Breast epithelium (tissue), 4 donors: ENCODE results near the gene OXCT1. TPM values are rescaled to one million over a fixed set of nuclear protein-coding genes. Genes with fewer than 3 reads are reported as not detected.

ENCODE experiments used
- DNase-seq, 2 donors: peaks; one replicate each; pipeline ENCODE4 v3.0.0-alpha.2; 2019; ENCODE audit warnings: low spot score in 2 of 2
- H3K27ac ChIP-seq, 2 donors: fragments of 200-600 bp; sonication (generic) in 1 of 2; one replicate each; pipeline ENCODE4 v1.5.1; 2016 to 2019; ENCODE audit warnings: mild to moderate bottlenecking in 1 of 2
- H3K27me3 ChIP-seq, 2 donors: fragments of 200-600 bp; sonication (generic) in 1 of 2; one replicate each; pipeline versions ENCODE4 v1.5.1 to v1.6.0; 2017 to 2019; ENCODE audit warnings: control low read depth in 1 of 2, mild to moderate bottlenecking in 1 of 2
- H3K36me3 ChIP-seq: fragments of 200-600 bp; one replicate; pipeline ENCODE4 v1.5.1; 2019
- H3K4me1 ChIP-seq, 2 donors: fragments of 200-600 bp; sonication (generic); one replicate each; pipeline ENCODE4 v1.5.1; 2016 to 2019; ENCODE audit warnings: control low read depth in 1 of 2
- H3K4me3 ChIP-seq, 3 donors: fragments of 200-600 bp; sonication (generic); 1 replicate in 2 of 3; 2 replicates in 1 of 3; pipeline ENCODE4 v1.5.1; 2016 to 2019; ENCODE audit warnings: mild to moderate bottlenecking in 3 of 3, moderate library complexity in 2 of 3
- H3K9me3 ChIP-seq, 2 donors: fragments of 200-600 bp; sonication (generic) in 1 of 2; one replicate each; pipeline ENCODE4 v1.5.1; 2016 to 2019; ENCODE audit warnings: control low read depth in 1 of 2
- POLR2A ChIP-seq: fragments of 450-650 bp; IDR thresholded peaks from one replicate; pipeline ENCODE4 v1.6.1; 2016; ENCODE audit warnings: antibody characterized with exemption, mild to moderate bottlenecking, moderate library complexity
- POLR2AphosphoS5 ChIP-seq, 3 donors: sonication (generic); formaldehyde crosslinking; IDR thresholded peaks; one replicate each; pipeline ENCODE4 v1.6.1; 2017; ENCODE audit warnings: antibody characterized with exemption in 3 of 3
- intact Hi-C: fragments of 100-400 bp; cut with DNase I; formaldehyde crosslinking; loops from one replicate; pipeline ENCODE4 v1.15.1; 2023; ENCODE audit warnings: low total_unique reads
- total RNA-seq, 3 donors: library from RNA; depleted of rRNA; stranded (reverse); fragments of >200 nt; gene quantifications; one replicate each; pipeline ENCODE4 v1.1.0, GENCODE V29; 2016
- TF ChIP-seq, protein P1 (sequence below), 3 donors: fragments of 450-650 bp; IDR thresholded peaks; one replicate each; pipeline ENCODE4 v1.5.1; 2016 to 2017; ENCODE audit warnings: antibody characterized with exemption in 3 of 3, mild to moderate bottlenecking in 3 of 3, moderate library complexity in 3 of 3

The OXCT1 gene
- total RNA-seq, 3 donors from 2014 or later, result 19.3 to 49.4 (median 21.8) TPM

DNA sequence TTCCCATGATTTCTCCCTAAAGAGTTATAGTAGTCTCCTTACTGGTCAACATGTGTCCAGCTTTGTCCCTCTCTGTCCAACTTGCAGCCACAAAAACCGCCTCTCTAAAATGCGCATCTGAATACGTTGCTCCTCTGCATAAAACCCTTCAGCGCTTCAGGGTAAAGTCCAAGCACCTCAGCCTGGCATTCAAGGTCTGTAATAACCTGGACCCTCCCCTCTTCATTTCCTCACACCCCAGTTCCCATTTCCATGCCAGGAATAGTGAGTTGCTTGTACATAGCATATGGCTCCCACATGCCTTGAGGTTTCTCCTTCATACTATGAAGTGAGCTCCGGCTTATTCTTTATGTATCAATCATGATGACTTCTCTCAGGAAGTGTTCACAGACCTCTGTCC is 101.5 kb downstream of the OXCT1 start:
- H3K27me3 ChIP-seq, result no peaks in the 10 kb centered on the region
- TF ChIP-seq, protein P1, sequence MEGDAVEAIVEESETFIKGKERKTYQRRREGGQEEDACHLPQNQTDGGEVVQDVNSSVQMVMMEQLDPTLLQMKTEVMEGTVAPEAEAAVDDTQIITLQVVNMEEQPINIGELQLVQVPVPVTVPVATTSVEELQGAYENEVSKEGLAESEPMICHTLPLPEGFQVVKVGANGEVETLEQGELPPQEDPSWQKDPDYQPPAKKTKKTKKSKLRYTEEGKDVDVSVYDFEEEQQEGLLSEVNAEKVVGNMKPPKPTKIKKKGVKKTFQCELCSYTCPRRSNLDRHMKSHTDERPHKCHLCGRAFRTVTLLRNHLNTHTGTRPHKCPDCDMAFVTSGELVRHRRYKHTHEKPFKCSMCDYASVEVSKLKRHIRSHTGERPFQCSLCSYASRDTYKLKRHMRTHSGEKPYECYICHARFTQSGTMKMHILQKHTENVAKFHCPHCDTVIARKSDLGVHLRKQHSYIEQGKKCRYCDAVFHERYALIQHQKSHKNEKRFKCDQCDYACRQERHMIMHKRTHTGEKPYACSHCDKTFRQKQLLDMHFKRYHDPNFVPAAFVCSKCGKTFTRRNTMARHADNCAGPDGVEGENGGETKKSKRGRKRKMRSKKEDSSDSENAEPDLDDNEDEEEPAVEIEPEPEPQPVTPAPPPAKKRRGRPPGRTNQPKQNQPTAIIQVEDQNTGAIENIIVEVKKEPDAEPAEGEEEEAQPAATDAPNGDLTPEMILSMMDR (IDR thresholded peaks at IDR 0.05), result no peak
- TF ChIP-seq POLR2AphosphoS5 (IDR thresholded peaks at IDR 0.05) (no peak), POLR2A (no peak)
- no peak overlapping the region for H3K4me3 ChIP-seq
- DNase-seq, result no peak
- H3K27ac ChIP-seq, result no peak overlapping the region
- H3K36me3 ChIP-seq, result no peaks in the 10 kb centered on the region
- no peaks in the 10 kb centered on the region for H3K9me3 ChIP-seq
- H3K4me1 ChIP-seq, result no peaks in the 10 kb centered on the region
- intact Hi-C loops, result no loop called here

DNA sequence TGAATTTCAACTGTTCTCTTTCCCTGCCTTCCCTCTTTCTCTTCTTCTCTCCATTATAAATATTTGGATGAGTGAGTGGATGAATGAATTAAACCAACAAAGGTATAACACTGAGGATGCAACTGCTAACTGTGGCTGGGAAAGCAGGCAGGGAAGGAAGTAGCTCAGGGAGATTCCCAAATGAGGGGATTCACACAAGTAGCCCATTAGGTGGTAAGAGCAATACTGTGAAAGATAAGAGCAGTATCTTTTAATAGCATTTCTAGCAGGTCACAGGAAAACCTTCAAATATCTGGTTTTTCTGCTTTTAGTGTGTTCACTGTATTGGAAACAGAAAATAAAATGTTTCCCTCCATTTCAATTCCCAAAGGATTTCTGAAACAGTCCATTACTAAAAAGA is 105.6 kb downstream of the OXCT1 start:
- no peak overlapping the region for H3K27ac ChIP-seq
- DNase-seq, result no peak
- TF ChIP-seq, protein P1 (IDR thresholded peaks at IDR 0.05), result no peak
- no peak for TF ChIP-seq POLR2A
- TF ChIP-seq POLR2AphosphoS5 (IDR thresholded peaks at IDR 0.05), result no peak
- H3K9me3 ChIP-seq, result no peaks in the 10 kb centered on the region
- no peak overlapping the region for H3K4me3 ChIP-seq
- intact Hi-C loops, result loop anchor here (2.0 kb wide), 1 partner anchor 42 kb away; no protein-coding TSS in a partner anchor
- no peaks in the 10 kb centered on the region for H3K4me1 ChIP-seq
- H3K36me3 ChIP-seq, result no peaks in the 10 kb centered on the region
- no peaks in the 10 kb centered on the region for H3K27me3 ChIP-seq

DNA sequence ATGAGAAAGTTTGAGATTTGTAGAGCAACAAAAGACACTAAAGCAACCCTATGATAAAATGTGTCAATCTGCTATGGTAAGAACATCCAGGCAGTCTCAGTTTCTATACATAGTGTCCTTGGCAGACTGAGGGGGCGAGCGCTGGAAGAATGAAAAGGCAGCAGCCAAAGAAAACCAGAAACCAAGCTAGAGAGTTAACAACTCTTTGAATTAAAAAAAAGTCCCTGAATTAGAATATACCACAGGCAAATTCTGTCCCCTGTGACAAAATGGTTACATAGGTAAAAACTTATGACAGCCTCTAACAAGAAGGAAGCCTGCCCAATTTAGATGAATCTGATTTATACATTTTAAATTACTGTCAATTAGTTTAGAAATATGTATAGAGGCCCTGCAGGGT is 106.7 kb downstream of the OXCT1 start:
- Histone ChIP-seq H3K36me3 (no peaks in the 10 kb centered on the region), H3K27me3 (no peaks in the 10 kb centered on the region), H3K4me3 (no peak overlapping the region), H3K9me3 (no peaks in the 10 kb centered on the region), H3K4me1 (no peaks in the 10 kb centered on the region), H3K27ac (no peak overlapping the region)
- no peak for TF ChIP-seq POLR2A
- TF ChIP-seq, protein P1 (IDR thresholded peaks at IDR 0.05), result no peak
- TF ChIP-seq POLR2AphosphoS5 (IDR thresholded peaks at IDR 0.05), result no peak
- no peak for DNase-seq
- intact Hi-C loops, result no loop called here

DNA sequence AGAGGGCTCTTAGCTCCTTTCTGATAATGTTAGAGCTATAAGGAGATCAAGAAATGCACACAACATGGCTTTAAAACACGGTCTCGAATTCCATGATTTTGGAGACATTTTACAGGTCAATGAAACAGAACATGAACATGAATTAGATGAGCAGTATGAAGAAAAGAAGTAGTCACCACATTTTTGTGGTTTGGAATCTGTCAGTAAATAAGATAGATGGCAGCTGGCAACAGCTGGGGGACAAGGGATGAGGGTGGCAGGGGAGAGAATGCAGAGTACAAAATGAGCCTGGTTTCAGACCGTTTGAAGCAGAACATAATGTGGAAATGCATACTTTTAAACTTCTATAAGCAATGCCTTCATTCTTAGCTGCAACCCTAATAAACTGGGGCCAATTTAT is 107.1 kb downstream of the OXCT1 start:
- Histone ChIP-seq H3K4me3 (no peak overlapping the region), H3K27ac (no peak overlapping the region), H3K9me3 (no peaks in the 10 kb centered on the region), H3K27me3 (no peaks in the 10 kb centered on the region), H3K4me1 (no peaks in the 10 kb centered on the region), H3K36me3 (no peaks in the 10 kb centered on the region)
- no peak for DNase-seq
- TF ChIP-seq POLR2AphosphoS5 (IDR thresholded peaks at IDR 0.05) (no peak), POLR2A (no peak)
- TF ChIP-seq, protein P1 (IDR thresholded peaks at IDR 0.05), result no peak
- intact Hi-C loops, result no loop called here

DNA sequence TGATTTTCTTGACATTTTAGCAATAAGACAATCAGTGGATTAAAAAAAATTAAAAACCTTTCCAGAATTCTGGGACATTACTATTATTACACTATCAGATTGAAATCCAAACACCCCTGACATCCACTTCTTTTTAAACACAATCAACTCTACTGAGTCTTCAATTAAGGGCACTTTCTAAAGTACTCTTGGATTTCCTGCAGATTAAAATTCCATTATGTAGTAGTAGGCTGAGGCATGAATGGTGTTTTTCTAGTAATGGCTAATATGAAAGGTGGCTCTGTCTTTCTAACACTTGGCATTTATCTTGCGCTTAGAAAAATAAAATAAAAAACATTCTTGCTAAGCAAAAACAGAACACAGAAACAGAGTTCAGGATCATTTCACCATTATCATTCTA is 107.8 kb downstream of the OXCT1 start:
- no peak overlapping the region for H3K4me3 ChIP-seq
- no peaks in the 10 kb centered on the region for H3K9me3 ChIP-seq
- intact Hi-C loops, result no loop called here
- DNase-seq, result no peak
- H3K27me3 ChIP-seq, result no peaks in the 10 kb centered on the region
- TF ChIP-seq POLR2AphosphoS5 (IDR thresholded peaks at IDR 0.05) (no peak), POLR2A (no peak)
- TF ChIP-seq, protein P1 (IDR thresholded peaks at IDR 0.05), result no peak
- no peaks in the 10 kb centered on the region for H3K36me3 ChIP-seq
- no peaks in the 10 kb centered on the region for H3K4me1 ChIP-seq
- H3K27ac ChIP-seq, result no peak overlapping the region
